IMR-90 (cell line): ENCODE data around the gene EPO.

ENCODE experiments used
- CEBPB ChIP-seq: IDR thresholded peaks from 2 replicates; pipeline ENCODE4 v1.6.1; 2012; ENCODE audit warnings: low read depth, low read length, improper control_type of control experiment
- CTCF ChIP-seq: conservative IDR thresholded peaks from 2 replicates; pipeline ENCODE4 v1.5.1; 2012; ENCODE audit warnings: mild to moderate bottlenecking, low read depth, low read length, improper control_type of control experiment
- USF2 ChIP-seq: fragments of 150-350 bp; IDR thresholded peaks from 2 replicates; pipeline ENCODE4 v1.6.1; 2017; ENCODE audit warnings: mild to moderate bottlenecking, antibody characterized with exemption, low read length, low read depth

GRCh38 chr7:100677308-100678267 lies 42.7 kb upstream of the EPO start:
- no peak for TF ChIP-seq CEBPB
- TF ChIP-seq USF2, result no peak
- TF ChIP-seq CTCF, result no peak
